ENCODE results near the gene APBB1IP.
"Not testable (repeated sequence)": the region's sequence is repeated elsewhere in the genome, so short reads cannot be mapped to it uniquely, and the experiment has no call there.

APBB1IP gene

GRCh38 chr10:26477501-26477900 is 39.4 kb downstream of the APBB1IP start:
- no peak for ATAC-seq

DNA sequence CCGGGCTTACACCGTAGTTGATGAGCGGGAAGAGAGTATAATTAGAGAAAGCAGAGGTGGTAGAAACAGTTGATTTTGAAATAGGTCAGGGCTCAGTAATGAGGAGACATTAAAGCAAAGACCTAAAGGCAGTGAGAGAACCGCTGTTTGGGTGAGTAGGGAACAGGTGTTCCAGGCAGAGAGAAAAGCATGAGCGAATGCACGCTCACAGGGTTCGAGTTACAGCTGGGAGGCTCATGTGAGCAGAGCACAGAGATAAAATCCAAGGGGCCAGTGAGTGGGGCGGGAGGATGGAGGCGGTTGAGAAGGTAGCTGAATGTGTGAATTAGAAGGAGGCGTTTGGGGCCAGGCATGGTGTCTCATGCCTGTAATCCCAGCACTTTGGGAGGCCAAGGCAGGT is 39.9 kb downstream of the APBB1IP start:
- no peak for ATAC-seq

More at GRCh38 chr10:26477501-26477900, 39.4 kb downstream of the APBB1IP start:
- DNase-seq, result no peak

DNA sequence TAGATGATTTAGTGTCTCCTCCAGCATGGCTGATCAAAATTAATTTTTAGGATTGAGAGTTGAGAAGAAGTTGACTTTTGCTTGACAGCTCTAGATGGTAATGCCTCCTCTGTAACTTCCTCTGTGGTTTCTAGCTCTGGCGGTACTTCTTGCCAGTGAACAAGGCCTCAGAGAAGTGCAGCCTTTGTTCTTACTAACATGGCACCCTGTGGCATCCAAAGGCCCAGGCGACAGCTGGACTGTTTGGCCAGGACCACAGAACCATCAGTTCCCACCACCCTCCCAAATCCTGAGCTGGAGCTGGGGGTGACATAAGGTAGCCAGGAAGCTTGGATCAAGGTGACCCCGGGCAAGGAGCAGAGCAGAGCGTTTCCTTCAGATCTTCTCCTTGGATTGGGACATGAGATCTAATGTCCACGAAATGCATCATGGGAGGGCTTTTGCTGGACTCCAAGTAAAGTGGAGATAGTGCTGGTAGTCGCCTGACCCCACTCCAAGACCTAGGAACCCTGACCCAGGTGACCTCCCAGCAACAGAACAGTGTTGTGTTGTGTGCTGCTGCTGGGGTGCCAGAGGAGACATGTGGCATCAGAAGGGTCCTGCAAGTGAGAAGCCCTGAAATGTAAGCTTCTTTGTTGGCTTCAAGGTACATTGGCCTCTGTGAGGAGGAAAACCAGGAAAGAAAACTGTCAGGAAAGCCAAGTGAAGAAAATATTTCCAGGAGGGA is 41.8 kb downstream of the APBB1IP start:
- ATAC-seq (peak; percentile 58), DNase-seq (peak; percentile 41)

More for the DNA sequence above, 39.9 kb downstream of the APBB1IP start:
- DNase-seq, result no peak

DNA sequence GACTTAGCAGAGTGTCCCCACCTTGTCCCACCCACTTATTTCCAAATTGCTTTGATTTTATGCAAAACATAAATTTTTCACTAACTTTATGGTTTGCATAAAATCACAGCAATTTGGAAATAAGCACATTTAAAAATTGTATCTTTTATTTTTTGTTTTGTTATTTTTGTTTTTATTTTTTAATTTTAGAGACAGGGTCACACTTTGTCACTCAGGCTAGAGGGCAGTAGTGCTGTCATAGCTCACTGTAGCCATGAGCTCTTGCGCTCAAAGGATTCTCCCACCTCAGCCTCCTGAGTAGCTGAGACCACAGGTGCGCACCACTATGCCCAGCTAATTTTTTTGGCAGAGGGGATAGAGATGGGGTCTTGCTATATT is 43.2 kb downstream of the APBB1IP start:
- no peak for ATAC-seq
- no peak for DNase-seq

GRCh38 chr10:26481914-26482550 is 43.9 kb downstream of the APBB1IP start:
- no peak for DNase-seq
- peak; percentile 17 for ATAC-seq

DNA sequence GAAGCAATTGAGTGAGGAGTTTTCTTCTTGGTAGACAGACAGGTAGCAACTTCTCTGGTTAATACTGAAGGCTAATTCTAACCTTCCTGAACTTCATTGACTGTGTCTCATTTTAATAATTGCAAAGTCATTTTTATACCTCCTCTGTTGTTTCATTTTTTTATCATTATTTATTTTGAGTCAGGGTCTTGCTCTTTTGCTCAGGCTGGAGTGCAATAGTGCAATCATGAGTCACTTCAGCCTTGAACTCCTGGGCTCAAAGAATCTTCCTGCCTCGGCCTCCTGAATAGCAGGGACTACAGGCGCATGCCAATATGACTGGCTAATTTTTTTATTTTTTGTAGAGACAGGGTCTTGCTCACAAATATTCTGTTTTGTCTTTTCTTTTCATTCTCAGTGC is 45.4 kb downstream of the APBB1IP start:
- ATAC-seq, result no peak
- DNase-seq, result no peak

DNA sequence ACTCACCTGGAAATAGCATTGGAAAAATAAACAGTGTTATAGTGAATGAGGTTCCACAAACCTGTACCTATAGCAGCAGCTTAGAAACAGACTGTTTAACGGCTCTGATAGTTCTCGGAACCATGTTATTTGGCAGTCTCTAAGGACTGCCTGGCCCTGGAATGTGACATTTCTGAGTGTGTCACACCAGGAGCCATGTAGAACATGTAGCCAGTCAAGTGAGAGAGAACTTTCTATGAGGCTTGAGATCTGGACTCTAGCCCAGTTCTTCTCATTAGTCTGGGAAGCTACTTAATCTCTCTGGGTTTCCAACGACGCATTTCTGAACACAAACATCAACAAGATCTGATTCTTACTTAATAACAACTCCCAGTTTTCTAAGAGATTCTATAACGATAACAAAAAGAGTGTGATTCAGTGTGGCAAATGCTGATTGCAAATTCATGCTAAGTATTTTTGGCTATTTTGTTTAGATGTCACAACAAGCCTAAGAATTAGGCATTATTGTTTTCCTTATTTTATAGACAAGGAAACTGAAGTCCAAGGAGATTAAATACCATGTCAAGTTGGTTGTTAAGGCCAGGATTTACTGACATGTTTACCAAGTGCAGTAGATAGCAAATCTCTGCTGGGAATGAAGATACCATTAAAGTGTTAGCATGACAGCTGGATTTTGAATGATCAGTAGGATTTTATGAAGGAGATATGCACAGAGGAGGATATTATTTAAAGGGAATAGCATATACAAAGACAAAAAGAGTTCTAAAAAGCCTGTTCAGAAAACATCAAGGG is 47.2 kb downstream of the APBB1IP start:
- ATAC-seq (no peak), DNase-seq (no peak)

DNA sequence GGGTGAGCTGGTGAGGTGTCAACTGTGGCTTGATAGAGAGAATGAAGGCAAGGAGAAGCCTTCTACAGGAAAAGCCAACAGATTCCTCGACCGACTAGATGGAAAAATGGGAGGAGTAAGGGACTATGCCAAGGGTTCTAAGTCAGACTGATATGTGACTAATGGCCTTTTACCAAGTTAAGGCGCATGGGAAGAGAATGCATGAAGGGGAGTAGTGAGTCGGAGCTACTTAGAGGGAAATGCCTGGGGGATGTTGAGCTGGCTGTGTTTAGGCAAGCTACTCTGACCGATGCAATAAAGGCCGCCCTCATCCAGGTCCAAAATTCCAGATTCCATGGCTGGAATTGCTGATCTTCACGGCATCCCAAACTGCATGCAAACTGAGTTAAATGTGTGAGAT is 48.2 kb downstream of the APBB1IP start:
- DNase-seq, result no peak
- ATAC-seq, result no peak

DNA sequence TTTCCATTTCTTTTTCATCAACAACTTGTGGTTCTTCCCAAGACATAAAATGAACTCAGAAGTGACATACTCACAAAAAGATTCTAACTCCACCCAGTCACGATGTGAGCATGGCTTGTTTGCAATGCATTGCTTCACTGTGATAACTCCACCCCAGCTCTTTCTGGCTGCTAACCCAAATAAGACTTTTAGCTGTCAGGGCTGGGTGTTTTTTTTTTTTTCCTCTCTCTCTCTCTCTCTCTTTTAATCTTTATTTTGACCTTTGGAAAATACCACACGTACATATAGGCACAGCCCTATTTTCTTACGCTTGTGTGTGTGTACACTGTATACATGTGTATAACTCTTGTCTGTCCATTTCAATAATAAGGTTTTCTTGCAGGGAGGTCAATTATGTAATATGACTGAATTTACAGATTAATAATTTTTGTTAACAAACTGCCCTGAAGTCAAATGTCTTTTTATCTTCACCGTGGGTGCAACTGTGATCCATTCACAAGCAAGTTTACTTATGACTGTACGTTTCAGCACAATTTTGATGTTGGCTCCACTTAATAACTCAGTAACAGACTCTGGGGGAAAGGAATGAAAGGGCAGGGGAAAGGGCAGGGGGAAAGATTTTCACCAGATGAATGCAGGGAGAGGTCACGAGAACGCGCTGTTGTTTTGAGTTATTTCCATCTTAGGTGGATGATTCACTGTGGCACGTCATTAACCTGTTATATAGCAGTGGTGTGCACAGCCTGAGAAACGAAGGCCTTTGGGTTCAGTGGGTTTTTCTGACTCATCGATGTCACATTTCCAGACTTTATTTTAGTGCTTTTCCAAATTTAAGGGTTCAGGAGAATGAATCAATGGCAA is 49.1 kb downstream of the APBB1IP start:
- peak; percentile 66 for DNase-seq
- ATAC-seq, result peak; percentile 84

- ATAC-seq, result peak; percentile 47
- peak; percentile 43 for DNase-seq
Measured at GRCh38 chr10:26488344-26488743, 50.2 kb downstream of the APBB1IP start.

GRCh38 chr10:26489081-26489480 is 50.9 kb downstream of the APBB1IP start:
- ATAC-seq, result no peak
- DNase-seq, result no peak

DNA sequence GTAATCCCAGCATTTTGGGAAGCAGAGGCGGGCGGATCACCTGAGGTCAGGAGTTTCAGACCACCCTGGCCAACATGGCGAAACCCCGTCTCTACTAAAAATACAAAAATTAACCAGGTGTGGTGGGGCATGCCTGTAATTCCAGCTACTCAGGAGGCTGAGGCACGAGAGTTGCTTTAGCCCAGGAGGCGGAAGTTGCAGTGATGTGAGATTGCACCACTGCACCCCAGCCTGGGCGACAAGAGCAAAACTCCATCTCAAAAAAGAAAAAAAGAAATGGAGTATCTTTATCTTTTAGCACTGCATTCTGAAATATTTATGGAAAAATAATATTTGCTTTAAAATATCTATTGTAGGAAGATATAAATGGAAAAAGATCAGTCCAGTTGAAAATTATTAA is 52.2 kb downstream of the APBB1IP start:
- ATAC-seq, DNase-seq: not testable (repeated sequence)

- no peak for DNase-seq
- ATAC-seq, result no peak
Measured at GRCh38 chr10:26491276-26491675, 53.1 kb downstream of the APBB1IP start.

DNA sequence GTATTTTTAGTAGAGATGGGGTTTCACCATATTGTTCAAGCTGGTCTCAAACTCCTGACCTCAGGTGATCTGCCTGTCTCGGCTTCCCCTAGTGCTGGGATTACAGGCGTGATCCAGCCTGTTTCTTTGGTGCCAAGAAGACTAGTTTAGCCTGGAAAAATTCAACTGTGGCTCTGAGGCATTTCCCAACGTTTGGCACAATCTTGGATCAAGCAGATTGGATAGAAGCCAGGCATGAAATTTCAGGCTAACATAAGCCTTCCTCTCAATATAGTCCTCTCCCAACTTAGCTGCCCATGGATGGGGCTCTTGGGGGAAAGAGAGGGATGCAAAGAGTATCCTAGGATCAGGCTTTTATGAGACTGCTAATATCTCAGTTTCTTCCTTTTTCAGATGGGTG is 53.8 kb downstream of the APBB1IP start:
- no peak for ATAC-seq
- no peak for DNase-seq

- ATAC-seq, DNase-seq: not testable (repeated sequence)
Measured at GRCh38 chr10:26492725-26493124, 54.6 kb downstream of the APBB1IP start.

DNA sequence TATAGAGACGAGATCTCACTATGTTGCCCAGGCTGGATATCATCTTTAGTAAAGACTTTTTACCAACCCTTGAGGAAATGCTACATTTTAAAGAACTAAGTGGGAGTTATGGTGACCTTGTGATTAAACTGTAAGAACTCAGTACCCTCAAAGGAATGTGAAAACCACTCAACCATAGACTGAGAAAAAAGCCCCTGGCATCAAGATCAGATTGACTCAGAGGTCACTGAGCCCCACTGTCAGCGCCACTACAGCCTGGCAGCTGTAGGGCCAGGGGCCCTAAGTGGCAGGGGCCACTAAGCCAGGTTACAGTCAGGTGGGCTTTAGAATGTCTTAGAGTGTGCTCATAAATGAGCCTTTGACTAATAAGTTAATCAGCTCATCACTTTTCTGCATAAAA is 55.9 kb downstream of the APBB1IP start:
- DNase-seq (no peak), ATAC-seq (peak; percentile 65)

- DNase-seq, result no peak
- ATAC-seq, result no peak
Measured at GRCh38 chr10:26499426-26499825, 61.3 kb downstream of the APBB1IP start.

DNA sequence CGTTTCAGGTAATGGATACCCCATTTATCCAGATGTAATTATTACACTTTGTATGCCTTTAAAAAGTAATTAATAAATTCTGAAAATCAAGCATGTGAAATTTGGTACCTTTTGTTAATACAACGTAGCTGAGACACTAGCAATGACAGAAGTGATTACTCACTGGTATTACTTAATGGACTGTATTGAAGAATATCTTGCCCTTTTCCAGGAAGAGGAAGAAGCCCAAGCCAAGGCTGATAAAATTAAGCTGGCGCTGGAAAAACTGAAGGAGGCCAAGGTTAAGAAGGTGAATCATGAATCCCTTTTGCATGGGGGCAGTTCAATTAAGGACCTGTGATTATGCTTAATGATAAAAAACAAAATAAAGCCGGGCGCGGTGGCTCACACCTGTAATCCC is 64.8 kb downstream of the APBB1IP start:
- no peak for DNase-seq
- no peak for ATAC-seq

DNA sequence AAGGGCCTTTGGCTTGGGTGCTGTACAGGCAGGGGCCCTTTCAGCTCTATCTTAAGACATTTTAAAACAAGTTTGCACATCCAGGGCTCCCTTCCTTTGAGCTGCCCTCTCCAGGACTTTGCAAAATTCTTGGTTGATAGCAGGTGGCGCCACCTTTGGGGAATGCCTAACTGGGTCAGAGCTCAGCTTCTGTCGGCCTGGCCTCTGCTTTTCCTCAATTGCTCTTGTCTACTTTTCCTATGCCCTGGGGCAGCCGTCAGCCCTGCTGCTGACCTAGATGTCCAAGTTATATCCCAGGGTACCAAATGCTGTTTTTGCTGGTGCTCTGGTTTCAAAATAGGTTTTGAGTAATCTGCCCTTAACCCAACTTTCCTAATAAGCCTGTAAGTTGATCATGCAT is 65.8 kb downstream of the APBB1IP start:
- DNase-seq, result no peak
- ATAC-seq, result no peak

DNA sequence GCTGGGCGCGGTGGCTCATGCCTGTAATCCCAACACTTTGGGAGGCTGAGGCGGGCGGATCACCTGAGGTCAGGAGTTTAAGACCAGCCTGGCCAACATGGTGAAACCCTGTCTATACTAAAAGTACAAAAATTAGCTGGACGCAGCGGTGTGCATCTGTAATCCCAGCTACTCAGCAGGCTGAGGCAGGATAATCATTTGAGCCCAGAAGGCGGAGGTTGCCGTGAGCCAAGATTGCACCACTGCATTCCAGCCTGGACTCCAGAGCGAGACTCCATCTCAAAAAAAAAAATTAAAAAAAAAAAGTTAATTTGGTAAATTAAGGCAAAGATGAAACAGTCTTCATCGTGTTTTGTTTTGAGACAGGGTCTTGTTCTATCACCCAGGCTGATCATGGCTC is 66.3 kb downstream of the APBB1IP start:
- not testable (repeated sequence) for ATAC-seq, DNase-seq

DNA sequence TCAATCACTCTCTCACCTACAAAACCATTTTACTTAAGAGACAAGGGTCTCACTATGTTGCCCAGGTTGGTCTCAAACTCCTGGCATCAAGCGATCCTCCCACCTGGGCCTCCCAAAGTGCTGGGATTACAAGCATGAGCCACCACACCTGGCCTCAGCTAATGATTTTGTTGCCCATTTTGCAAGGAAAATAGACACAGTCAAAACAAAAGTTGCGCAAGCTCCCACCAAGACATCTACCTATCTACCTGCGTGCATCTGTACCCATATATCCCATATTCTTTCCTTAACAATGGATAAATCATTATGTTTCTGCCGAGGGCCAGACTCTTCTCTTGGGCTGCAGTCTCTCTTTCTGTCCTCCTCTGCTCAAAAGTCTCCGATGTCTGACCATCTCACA is 67.3 kb downstream of the APBB1IP start:
- DNase-seq (no peak), ATAC-seq (no peak)

DNA sequence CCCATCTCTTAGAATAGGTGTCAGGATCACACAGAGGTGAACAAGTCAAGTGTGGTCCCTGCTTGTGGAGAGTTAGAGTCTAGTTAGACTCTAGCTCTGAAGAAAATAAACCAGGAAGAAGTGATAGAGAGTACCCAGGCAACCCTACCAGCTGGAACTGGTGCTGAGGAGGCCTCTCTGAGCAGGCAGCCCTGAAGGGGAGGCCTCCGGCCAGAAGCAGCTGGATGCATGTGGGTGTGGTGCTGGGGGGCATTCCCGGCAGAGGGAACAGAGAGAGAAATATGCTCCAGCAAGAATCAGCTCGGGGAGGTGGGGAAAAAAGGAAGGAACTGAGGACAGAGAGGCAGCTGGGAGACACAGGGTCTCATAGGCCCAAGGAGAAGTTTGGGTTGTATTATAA is 68.6 kb downstream of the APBB1IP start:
- no peak for ATAC-seq

More for the DNA sequence above, 68.6 kb downstream of the APBB1IP start:
- no peak for DNase-seq

Measured in stimulated activated naive CD8-positive, alpha-beta T cell treated with anti-CD3 and anti-CD28 coated beads, Interleukin-15, Interleukin-2, amounts not matched to agents 100 U/mL and 50 U/mL, for 24 hours (primary cell).